Suprapubic skin (tissue), 4 donors: ENCODE results near the gene JOSD2. TPM values are rescaled to one million over a fixed set of nuclear protein-coding genes. Genes with fewer than 3 reads are reported as not detected.

Experiments used
- DNase-seq, 2 donors: peaks; one replicate each; pipeline ENCODE4 v3.0.0-alpha.2; 2019; ENCODE audit warnings: low spot score in 2 of 2
- H3K27ac ChIP-seq: fragments of 200-600 bp; sonication (generic); one replicate; pipeline ENCODE4 v1.5.1; 2019
- H3K27me3 ChIP-seq: fragments of 200-600 bp; sonication (generic); one replicate; pipeline ENCODE4 v1.5.1; 2019
- H3K36me3 ChIP-seq: fragments of 200-600 bp; sonication (generic); one replicate; pipeline ENCODE4 v1.5.1; 2019
- H3K4me1 ChIP-seq: fragments of 200-600 bp; sonication (generic); one replicate; pipeline ENCODE4 v1.5.1; 2019
- H3K4me3 ChIP-seq: fragments of 200-600 bp; sonication (generic); one replicate; pipeline ENCODE4 v1.5.1; 2019; ENCODE audit warnings: mild to moderate bottlenecking
- H3K9me3 ChIP-seq: fragments of 200-600 bp; sonication (generic); one replicate; pipeline ENCODE4 v1.5.1; 2019
- CTCF ChIP-seq, 2 donors: fragments of 200-600 bp in 1 of 2; fragments of 450-650 bp in 1 of 2; sonication (generic) in 1 of 2; IDR thresholded peaks; one replicate each; pipeline ENCODE4 v1.5.1; 2016 to 2019; ENCODE audit warnings: antibody characterized with exemption in 2 of 2, mild to moderate bottlenecking in 1 of 2, moderate library complexity in 1 of 2
- EP300 ChIP-seq: sonication (generic); formaldehyde crosslinking; IDR thresholded peaks from one replicate; pipeline ENCODE4 v1.6.1; 2017; ENCODE audit warnings: antibody characterized with exemption
- POLR2A ChIP-seq, 2 donors: fragments of 450-650 bp; IDR thresholded peaks; one replicate each; pipeline ENCODE4 v1.6.1; 2017; ENCODE audit warnings: antibody characterized with exemption in 2 of 2, mild to moderate bottlenecking in 2 of 2, moderate library complexity in 2 of 2
- POLR2AphosphoS5 ChIP-seq, 3 donors: sonication (generic); formaldehyde crosslinking; IDR thresholded peaks; one replicate each; pipeline ENCODE4 v1.6.1; 2017; ENCODE audit warnings: antibody characterized with exemption in 3 of 3
- WGBS: methylation state at CpG from one replicate; pipeline ENCODE4 v1.1.5; 2018; 5-methylcytosine and 5-hydroxymethylcytosine counted together
- total RNA-seq, 4 donors: library from RNA; depleted of rRNA; stranded (reverse); fragments of >200 nt; gene quantifications; one replicate each; pipeline ENCODE4 v1.1.0, GENCODE V29; 2016

Gene JOSD2
- total RNA-seq, 4 donors from 2014 or later = 9.3 to 31.7 (median 28.7) TPM

GRCh38 chr19:50552540-50552939 is 41.5 kb upstream of the JOSD2 start:
- peaks cover 14% of the 10 kb centered on the region for H3K4me1 ChIP-seq
- no peak for DNase-seq
- 81% methylated on average over 15 of the region's 15 CpGs for WGBS

GRCh38 chr19:50551715-50552187 is 40.8 kb upstream of the JOSD2 start:
- WGBS = under 1% methylated on average over 15 of the region's 22 CpGs
- no peaks in the 10 kb centered on the region for H3K9me3 ChIP-seq
- no peak for DNase-seq
- no peaks in the 10 kb centered on the region for H3K36me3 ChIP-seq
- H3K27ac ChIP-seq = no peak overlapping the region
- peaks cover 96% of the 10 kb centered on the region for H3K27me3 ChIP-seq
- H3K4me1 ChIP-seq = peaks cover 12% of the 10 kb centered on the region
- TF ChIP-seq CTCF (IDR thresholded peaks at IDR 0.05) (no peak), POLR2A (IDR thresholded peaks at IDR 0.05) (no peak), EP300 (no peak), POLR2AphosphoS5 (IDR thresholded peaks at IDR 0.05) (no peak)
- peak overlapping the region; percentile 10 for H3K4me3 ChIP-seq

More at GRCh38 chr19:50552540-50552939, 41.5 kb upstream of the JOSD2 start:
- TF ChIP-seq POLR2A (IDR thresholded peaks at IDR 0.05) (no peak), EP300 (no peak), CTCF (IDR thresholded peaks at IDR 0.05) (no peak), POLR2AphosphoS5 (IDR thresholded peaks at IDR 0.05) (no peak)
- no peak overlapping the region for H3K4me3 ChIP-seq
- H3K27ac ChIP-seq = no peak overlapping the region
- peaks cover 97% of the 10 kb centered on the region for H3K27me3 ChIP-seq
- H3K36me3 ChIP-seq = no peaks in the 10 kb centered on the region
- no peaks in the 10 kb centered on the region for H3K9me3 ChIP-seq

GRCh38 chr19:50551034-50551714 is 40.2 kb upstream of the JOSD2 start:
- Histone ChIP-seq H3K27me3 (peaks cover 95% of the 10 kb centered on the region), H3K36me3 (no peaks in the 10 kb centered on the region), H3K4me1 (peaks cover 6% of the 10 kb centered on the region), H3K27ac (no peak overlapping the region), H3K9me3 (no peaks in the 10 kb centered on the region), H3K4me3 (peak overlapping the region; percentile 10)
- 14% methylated on average over 29 of the region's 32 CpGs for WGBS
- DNase-seq = no peak
- TF ChIP-seq EP300 (no peak), POLR2A (IDR thresholded peaks at IDR 0.05) (no peak), POLR2AphosphoS5 (IDR thresholded peaks at IDR 0.05) (no peak), CTCF (IDR thresholded peaks at IDR 0.05) (no peak)

- Histone ChIP-seq H3K36me3 (no peaks in the 10 kb centered on the region), H3K27ac (no peak overlapping the region), H3K9me3 (no peaks in the 10 kb centered on the region), H3K27me3 (peaks cover 93% of the 10 kb centered on the region), H3K4me1 (peaks cover 2% of the 10 kb centered on the region), H3K4me3 (peak overlapping the region; percentile 10)
- TF ChIP-seq CTCF (IDR thresholded peaks at IDR 0.05) (no peak), POLR2A (IDR thresholded peaks at IDR 0.05) (no peak), EP300 (no peak), POLR2AphosphoS5 (IDR thresholded peaks at IDR 0.05) (no peak)
- DNase-seq = no peak
- 55% methylated on average over 8 of the region's 8 CpGs for WGBS
Measured at GRCh38 chr19:50550594-50550966, 39.6 kb upstream of the JOSD2 start.

- Histone ChIP-seq H3K36me3 (no peaks in the 10 kb centered on the region), H3K4me3 (no peak overlapping the region), H3K4me1 (peaks cover 2% of the 10 kb centered on the region), H3K9me3 (no peaks in the 10 kb centered on the region), H3K27ac (no peak overlapping the region), H3K27me3 (peaks cover 88% of the 10 kb centered on the region)
- WGBS = 74% methylated on average over 15 of the region's 17 CpGs
- TF ChIP-seq POLR2A (IDR thresholded peaks at IDR 0.05) (no peak), EP300 (no peak), POLR2AphosphoS5 (IDR thresholded peaks at IDR 0.05) (no peak), CTCF (IDR thresholded peaks at IDR 0.05) (no peak)
- DNase-seq = no peak
Measured at GRCh38 chr19:50549927-50550593, 39.1 kb upstream of the JOSD2 start.
